KMS-11 (cell line): ENCODE data around the gene AMZ1.
"Not testable (repeated sequence)": the region's sequence is repeated elsewhere in the genome, so short reads cannot be mapped to it uniquely, and the experiment has no call there.

ENCODE experiments used
- H2AFZ ChIP-seq: fragments of 200-600 bp; sonication (generic); 2 replicates; pipeline ENCODE4 v1.6.1; 2016; ENCODE audit warnings: antibody characterized with exemption, mixed run types, low read depth
- H3K27ac ChIP-seq: fragments of 200-600 bp; sonication (generic); 2 replicates; pipeline ENCODE4 v1.6.1; 2016; ENCODE audit warnings: mild to moderate bottlenecking, mixed run types
- H3K27me3 ChIP-seq: fragments of 200-600 bp; sonication (generic); 2 replicates; pipeline ENCODE4 v1.6.1; 2017; ENCODE audit warnings: mild to moderate bottlenecking, low read depth, mixed run types, moderate library complexity; ENCODE audit not compliant: insufficient read depth
- H3K36me3 ChIP-seq: fragments of 200-600 bp; sonication (generic); 2 replicates; pipeline ENCODE4 v1.6.1; 2017; ENCODE audit warnings: mild to moderate bottlenecking, mixed run types; ENCODE audit not compliant: insufficient read depth
- H3K4me1 ChIP-seq: fragments of 200-600 bp; sonication (generic); 2 replicates; pipeline ENCODE4 v1.6.1; 2016; ENCODE audit warnings: mild to moderate bottlenecking, low read depth, mixed run types; ENCODE audit not compliant: poor library complexity, severe bottlenecking
- H3K4me2 ChIP-seq: fragments of 200-600 bp; sonication (generic); 2 replicates; pipeline ENCODE4 v1.7.0; 2016; ENCODE audit warnings: mild to moderate bottlenecking, mixed run types
- H3K4me3 ChIP-seq: fragments of 200-600 bp; sonication (generic); IDR thresholded peaks from 2 replicates; pipeline ENCODE4 v1.6.1; 2017; ENCODE audit warnings: low read depth, low read length, mixed read lengths; ENCODE audit not compliant: insufficient read depth
- H3K79me2 ChIP-seq: fragments of 200-600 bp; sonication (generic); 2 replicates; pipeline ENCODE4 v1.6.1; 2016; ENCODE audit warnings: low read depth, mixed run types; ENCODE audit not compliant: insufficient read depth
- H3K9ac ChIP-seq: fragments of 200-600 bp; sonication (generic); 2 replicates; pipeline ENCODE4 v1.6.1; 2016; ENCODE audit warnings: mild to moderate bottlenecking, mixed run types
- H4K20me1 ChIP-seq: fragments of 200-600 bp; sonication (generic); 2 replicates; pipeline ENCODE4 v1.6.1; 2016; ENCODE audit warnings: mild to moderate bottlenecking, mixed run types; ENCODE audit not compliant: insufficient read depth
- TF ChIP-seq, protein P1 (sequence below): fragments of 200-600 bp; sonication (generic); conservative IDR thresholded peaks from 2 replicates; pipeline ENCODE4 v1.6.1; 2017; ENCODE audit warnings: low read depth, mild to moderate bottlenecking, antibody characterized with exemption, low read length, moderate library complexity, mixed read lengths

Gene AMZ1

DNA sequence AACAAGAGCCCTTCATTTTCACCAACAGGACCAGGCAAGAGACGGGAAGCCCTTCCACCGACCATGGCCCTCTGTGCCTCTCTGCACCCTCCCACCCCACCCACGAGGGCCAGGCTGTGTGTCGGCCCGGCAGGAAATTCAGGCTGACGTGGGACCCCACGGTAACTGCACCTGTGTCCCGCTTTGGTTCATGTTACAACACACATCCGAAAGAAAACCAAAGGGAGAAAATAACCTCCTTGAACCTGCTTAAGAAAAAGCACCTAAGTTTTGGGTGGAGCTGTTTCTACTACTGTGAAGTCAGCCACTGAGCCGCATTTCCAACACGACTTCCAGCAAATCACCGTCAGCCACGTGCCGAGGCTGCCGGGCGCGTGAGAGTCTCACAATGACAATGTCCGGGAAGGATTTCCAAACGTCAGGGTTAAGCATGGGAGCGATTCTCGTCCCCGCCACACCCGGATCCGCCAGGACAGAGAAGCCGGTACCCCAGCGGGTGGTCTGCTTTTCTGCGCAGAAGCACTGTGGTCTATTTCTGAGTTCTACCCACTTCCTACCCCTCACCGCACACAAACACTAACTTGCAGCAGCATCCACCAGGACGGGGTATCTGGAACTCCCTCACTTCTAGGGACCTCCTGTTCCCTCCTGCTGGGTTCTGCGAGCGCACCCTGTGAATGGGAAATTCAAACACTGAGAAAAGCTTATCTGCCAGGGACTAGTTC lies 36.6 kb downstream of the AMZ1 start:
- Histone ChIP-seq H3K4me1 (no peaks in the 10 kb centered on the region), H4K20me1 (no peaks in the 10 kb centered on the region), H3K4me3 (no peak overlapping the region), H3K9ac (no peak overlapping the region), H3K27me3 (no peaks in the 10 kb centered on the region), H3K79me2 (no peaks in the 10 kb centered on the region), H3K4me2 (no peak overlapping the region), H3K27ac (no peak overlapping the region), H3K36me3 (no peaks in the 10 kb centered on the region; the same call in 1 of the 2 replicates), H2AFZ (no peak overlapping the region)
- TF ChIP-seq, protein P1, sequence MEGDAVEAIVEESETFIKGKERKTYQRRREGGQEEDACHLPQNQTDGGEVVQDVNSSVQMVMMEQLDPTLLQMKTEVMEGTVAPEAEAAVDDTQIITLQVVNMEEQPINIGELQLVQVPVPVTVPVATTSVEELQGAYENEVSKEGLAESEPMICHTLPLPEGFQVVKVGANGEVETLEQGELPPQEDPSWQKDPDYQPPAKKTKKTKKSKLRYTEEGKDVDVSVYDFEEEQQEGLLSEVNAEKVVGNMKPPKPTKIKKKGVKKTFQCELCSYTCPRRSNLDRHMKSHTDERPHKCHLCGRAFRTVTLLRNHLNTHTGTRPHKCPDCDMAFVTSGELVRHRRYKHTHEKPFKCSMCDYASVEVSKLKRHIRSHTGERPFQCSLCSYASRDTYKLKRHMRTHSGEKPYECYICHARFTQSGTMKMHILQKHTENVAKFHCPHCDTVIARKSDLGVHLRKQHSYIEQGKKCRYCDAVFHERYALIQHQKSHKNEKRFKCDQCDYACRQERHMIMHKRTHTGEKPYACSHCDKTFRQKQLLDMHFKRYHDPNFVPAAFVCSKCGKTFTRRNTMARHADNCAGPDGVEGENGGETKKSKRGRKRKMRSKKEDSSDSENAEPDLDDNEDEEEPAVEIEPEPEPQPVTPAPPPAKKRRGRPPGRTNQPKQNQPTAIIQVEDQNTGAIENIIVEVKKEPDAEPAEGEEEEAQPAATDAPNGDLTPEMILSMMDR: no peak

DNA sequence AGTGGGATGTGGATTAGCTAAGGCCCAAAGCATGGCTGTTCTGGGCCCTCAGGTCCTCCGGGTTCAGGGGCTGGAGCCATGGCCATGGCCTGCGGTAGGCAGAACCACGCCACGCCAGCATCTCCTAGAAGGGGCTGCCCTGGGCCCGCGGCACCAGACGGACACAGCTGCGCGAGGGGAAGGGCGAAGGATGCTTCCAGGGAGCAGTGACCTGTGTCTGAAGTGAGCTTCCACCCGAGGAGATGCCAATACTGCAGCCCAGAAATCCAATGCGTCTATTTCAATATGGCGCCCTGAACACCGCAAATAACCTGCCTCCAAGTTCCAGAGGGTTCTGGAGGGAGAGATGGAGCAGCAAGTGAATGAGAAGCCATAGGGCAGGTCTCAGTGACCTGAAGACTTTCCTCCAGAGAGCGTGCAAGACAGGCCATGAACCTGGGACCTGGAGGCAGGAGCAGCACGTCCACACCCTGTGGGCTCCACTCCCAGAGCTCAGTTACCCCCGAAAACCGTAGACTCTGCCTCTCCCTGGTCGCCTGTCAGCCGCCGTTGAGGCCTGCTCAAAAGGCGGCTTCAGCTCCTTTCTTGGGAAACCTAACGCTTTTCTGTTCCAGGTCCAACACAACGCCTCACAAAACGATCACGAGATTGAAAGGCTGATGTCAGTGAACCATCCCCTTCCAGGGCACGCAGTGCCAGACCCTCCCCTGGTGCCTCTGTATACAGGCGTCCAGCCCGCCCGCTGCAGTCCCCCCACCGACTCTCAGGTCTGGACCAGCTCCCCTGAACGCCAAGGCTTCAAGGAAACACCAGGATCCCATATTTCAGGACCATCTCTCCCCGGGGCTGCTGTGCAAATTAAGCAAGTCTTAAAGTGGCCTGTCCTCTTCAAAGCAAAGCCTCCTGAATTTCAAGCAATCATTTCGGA lies 37.4 kb downstream of the AMZ1 start:
- Histone ChIP-seq H3K79me2 (no peaks in the 10 kb centered on the region), H3K9ac (no peak overlapping the region)

DNA sequence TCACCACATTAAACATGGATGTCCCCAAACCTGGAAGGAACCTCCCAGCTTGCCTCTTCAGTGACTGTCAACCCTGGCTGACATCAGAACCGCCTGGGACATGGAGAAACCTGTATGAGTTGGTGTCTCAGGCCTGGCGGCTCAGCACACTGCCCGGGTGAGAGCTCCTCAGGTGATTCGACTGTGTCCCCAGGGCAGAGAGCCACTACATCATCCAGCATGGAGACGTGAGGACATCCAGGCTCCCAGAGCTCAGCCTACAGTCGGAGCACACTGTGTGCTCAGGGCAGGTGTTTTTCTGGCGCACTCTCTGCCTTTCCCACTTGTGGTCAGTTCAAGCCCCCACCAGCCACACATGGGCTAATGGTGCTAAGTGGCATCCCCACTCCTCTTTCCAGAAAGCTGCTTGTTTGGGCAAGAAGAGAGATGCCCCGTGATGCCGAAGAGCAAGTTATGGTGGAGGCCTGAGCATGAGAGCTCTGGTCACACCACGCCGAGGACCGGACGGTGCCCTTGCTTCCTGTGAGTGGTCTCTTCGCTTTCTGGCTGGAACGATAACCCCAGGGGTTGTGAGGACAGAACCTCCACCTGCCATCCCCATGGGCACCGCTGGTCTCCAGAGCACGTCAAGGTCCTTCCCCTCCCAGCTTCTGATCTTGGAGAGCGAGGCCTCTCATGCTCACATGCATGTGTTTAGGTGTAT lies 38.5 kb downstream of the AMZ1 start:
- no peak overlapping the region for H3K4me2 ChIP-seq
- H3K27ac ChIP-seq: no peak overlapping the region
- H3K36me3 ChIP-seq: no peaks in the 10 kb centered on the region

More for the DNA sequence above, 37.4 kb downstream of the AMZ1 start:
- Histone ChIP-seq H3K4me2 (no peak overlapping the region), H2AFZ (no peak overlapping the region), H3K27me3 (no peaks in the 10 kb centered on the region), H3K4me3 (no peak overlapping the region), H4K20me1 (no peaks in the 10 kb centered on the region), H3K4me1 (no peaks in the 10 kb centered on the region), H3K36me3 (no peaks in the 10 kb centered on the region), H3K27ac (no peak overlapping the region)
- TF ChIP-seq, protein P1: no peak

DNA sequence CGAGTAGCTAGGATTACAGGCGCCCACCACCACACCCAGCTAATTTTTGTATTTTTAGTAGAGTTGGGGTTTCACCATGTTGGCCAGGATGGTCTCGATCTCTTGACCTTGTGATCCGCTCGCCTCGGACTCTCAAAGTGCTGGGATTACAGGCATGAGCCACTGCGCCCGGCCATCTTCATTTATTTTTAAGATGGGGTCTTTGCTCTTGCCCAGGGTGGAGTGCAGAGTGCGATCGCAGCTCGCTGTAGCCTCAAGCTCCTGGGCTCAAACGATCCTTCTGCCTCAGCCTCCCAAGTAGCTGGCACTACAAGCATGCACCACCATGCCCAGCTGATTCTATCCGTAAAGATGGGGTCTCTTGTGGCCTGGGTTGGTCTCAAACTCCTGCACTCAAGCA lies 39.2 kb downstream of the AMZ1 start:
- not testable (repeated sequence) for H3K36me3 ChIP-seq, H2AFZ ChIP-seq, H3K27ac ChIP-seq, H4K20me1 ChIP-seq, H3K9ac ChIP-seq, H3K4me3 ChIP-seq, H3K4me2 ChIP-seq, H3K4me1 ChIP-seq, H3K79me2 ChIP-seq, H3K27me3 ChIP-seq

More for the DNA sequence above, 38.5 kb downstream of the AMZ1 start:
- Histone ChIP-seq H4K20me1 (no peaks in the 10 kb centered on the region), H3K79me2 (no peaks in the 10 kb centered on the region), H3K4me1 (no peaks in the 10 kb centered on the region), H2AFZ (no peak overlapping the region), H3K27me3 (no peaks in the 10 kb centered on the region), H3K4me3 (no peak overlapping the region), H3K9ac (no peak overlapping the region)
- TF ChIP-seq, protein P1: no peak
